Measurements from ENCODE around the gene NEU2.

NEU2 gene

DNA sequence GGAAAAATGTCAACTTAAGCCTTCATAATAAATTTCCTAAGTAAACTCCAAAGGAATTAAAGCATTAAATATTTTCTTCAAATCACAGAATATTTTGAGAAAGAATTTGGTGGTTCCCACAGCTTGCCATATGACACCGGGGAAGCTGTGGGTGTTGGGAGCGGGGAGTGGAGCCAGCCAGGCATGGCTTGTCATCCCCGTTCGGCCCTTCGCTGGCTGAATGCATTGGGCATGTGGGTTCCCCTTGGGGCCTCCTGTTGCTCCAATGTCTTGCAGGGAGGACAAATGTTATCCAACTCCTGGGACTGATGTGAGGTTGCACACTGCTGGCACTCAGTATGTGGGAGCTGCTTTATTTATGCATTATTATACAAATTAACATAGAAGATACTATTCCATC is 38.0 kb upstream of the NEU2 start:
- TF ChIP-seq, protein P1, sequence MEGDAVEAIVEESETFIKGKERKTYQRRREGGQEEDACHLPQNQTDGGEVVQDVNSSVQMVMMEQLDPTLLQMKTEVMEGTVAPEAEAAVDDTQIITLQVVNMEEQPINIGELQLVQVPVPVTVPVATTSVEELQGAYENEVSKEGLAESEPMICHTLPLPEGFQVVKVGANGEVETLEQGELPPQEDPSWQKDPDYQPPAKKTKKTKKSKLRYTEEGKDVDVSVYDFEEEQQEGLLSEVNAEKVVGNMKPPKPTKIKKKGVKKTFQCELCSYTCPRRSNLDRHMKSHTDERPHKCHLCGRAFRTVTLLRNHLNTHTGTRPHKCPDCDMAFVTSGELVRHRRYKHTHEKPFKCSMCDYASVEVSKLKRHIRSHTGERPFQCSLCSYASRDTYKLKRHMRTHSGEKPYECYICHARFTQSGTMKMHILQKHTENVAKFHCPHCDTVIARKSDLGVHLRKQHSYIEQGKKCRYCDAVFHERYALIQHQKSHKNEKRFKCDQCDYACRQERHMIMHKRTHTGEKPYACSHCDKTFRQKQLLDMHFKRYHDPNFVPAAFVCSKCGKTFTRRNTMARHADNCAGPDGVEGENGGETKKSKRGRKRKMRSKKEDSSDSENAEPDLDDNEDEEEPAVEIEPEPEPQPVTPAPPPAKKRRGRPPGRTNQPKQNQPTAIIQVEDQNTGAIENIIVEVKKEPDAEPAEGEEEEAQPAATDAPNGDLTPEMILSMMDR (IDR thresholded peaks at IDR 0.05; ENCODE audit: insufficient read depth, missing control alignments): no peak
- FAIRE-seq: no peak
- DNase-seq (ENCODE audit: insufficient read length, low spot score): no peak

DNA sequence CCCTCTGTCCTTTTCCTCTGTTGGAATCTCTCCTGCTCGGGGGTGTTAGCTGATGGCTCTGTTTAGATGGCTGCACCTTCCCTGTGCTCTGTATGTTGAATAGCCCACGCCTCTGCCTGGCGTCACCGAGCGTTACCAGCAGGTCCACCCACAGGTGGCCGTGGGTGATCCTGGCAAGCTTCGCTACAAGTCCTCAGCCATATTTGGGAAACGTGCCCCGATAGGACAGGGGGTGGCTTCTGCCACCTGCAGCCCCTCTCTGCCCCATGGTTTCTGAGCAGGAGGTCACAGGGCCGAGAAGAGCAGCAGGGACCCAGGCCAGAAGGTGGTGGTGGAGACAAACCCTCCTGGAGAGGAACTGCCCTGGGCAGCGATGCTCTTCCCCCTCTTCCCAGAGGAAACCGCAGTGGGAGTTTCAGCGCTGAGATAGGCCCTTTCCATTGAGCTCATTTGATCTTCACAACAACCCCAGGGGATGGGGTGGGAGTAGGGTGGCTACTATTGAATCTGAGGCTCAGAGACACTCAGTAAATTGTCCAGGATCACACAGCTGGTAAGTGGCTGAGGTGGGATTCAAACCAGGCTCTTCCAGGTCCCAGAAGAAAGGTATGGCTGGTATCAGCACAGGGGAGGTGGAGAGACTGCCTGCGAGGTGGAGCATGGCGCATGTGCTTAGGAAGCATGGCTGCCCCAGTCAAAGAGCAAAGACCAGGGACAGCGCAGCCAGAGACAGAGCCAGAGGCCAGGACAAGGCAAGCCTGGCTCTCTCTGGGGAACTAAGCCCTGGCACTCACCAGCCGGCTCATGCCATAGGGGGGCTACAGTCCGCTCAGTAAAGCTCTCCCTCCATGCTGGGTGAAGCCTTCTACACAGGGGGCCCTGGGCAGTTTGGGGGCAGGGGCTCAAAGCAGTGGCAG is 34.5 kb upstream of the NEU2 start:
- no peak for FAIRE-seq
- no peak for DNase-seq (ENCODE audit: insufficient read length, low spot score)
- TF ChIP-seq, protein P1 (IDR thresholded peaks at IDR 0.05; ENCODE audit: insufficient read depth, missing control alignments): no peak

DNA sequence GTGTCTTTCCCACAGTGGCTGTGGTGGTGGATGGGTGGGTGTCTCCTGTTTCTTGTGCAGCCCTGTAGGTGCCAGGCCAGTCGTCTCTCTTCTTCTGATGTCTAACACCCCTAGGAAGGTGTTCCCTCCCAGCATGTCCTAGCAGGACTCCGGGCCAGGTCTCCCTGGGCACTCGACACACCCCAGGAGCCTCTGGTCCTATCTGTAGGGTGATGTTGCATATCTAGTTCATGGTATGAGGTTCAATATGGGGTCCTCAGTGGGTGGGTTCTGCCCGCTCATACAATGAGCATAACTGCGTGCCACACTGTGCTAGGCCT is 33.8 kb upstream of the NEU2 start:
- TF ChIP-seq, protein P1 (IDR thresholded peaks at IDR 0.05; ENCODE audit: insufficient read depth, missing control alignments): no peak

DNA sequence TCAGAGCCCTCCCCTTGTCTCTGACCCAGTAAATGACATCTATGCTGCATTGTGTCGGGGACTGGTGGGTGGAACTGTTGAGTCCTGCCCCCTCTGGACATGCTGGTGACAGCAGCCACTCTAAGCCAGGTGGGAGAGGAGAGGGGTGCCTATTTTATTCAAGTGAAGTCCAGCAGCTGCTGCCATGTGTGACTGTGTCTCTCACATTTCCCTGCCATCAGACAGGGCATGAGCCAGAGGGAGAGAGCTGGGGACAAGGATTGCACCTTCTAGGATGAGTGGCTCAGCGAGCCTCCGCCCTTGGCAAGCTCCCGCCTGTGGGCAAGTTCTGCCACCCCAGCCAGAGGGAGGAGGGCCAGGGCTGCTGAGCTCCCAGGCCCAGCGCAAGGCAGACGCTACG is 33.1 kb upstream of the NEU2 start:
- no peak for DNase-seq (ENCODE audit: insufficient read length, low spot score)
- FAIRE-seq: no peak
- TF ChIP-seq, protein P1 (IDR thresholded peaks at IDR 0.05; ENCODE audit: insufficient read depth, missing control alignments): no peak

More for the DNA sequence above, 33.8 kb upstream of the NEU2 start:
- FAIRE-seq: no peak
- no peak for DNase-seq (ENCODE audit: insufficient read length, low spot score)

DNA sequence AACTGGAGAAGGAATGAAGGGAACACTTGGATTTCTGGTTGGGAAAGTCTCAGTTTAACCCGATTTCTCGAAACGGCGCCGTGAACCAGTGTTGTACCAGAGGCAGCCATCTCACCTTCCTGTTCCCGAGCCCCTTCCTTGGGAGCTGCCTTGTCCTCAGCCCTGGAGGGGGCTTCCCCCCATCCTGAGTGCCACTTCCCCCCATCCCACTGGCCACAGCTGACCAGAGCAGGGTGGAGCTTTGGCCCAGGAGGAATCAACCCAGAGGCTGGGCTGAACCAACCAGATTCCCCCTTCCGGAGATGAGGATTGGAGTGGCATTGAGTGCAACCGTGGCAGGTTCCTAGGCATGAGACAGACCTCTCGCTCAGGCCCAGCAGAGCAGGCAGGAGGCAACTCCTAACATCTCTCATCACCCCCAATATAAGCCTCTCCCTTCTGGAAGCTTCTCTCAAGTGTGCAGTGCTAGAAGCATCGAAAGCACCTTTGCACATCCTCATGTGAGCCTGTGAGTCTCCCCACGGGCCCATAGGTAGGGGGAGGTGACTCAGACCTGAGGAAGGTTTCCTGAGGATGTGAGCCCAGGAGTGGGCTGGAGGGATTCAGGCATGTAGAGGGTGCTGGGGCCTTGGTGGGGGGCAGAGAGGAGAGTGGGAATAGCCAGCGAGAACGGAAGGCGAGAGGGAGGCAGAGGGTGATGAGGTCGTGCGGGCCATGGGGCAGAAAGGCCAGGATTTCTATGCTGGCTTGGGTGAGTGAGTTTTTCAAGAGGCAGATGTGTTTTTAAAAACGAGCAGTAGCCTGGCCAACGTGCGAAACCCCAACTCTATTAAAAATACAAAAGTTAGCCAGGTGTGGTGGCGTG is 31.4 kb upstream of the NEU2 start:
- FAIRE-seq (no peak), DNase-seq (ENCODE audit: insufficient read length, low spot score) (no peak)
- TF ChIP-seq, protein P1 (IDR thresholded peaks at IDR 0.05; ENCODE audit: insufficient read depth, missing control alignments): no peak

DNA sequence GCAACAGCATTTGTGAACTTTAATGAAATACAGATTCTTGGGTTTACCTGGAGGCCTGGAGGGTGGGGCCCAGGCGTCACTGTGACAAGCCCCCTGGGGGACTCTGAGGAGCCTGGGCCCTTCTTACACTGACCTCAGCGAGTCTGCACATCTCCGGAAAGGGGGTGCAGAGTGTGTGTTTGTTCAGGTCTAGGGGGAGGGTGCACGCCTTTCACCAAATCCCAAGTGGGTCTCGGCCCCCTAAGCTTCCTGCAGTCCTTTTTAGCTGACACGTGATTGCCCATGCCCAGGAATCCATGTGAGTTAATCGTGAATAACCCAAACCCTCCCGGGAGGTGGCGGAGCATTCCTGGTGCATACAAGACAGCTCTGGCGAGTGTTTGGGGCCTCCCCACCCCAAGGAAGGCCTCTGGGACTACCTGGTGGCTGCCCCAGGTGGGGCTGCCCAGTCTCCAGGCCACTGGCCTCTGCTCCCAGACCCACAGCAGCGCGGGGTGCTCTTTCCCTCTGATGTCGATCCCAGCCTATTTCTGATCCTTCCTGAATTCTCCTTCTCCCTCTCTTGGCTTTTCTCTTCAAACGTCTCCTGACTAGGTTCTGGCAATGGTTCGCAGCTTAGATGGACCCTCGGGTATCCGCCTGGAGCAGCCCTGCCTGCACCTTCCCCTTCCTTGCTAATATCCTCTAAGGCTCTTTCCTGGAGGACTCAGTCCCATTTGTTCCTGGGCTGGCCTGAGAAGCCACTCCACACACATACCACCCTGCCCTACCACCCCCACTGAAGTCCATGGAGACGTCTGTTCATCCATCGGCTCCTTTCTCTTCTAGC is 29.4 kb upstream of the NEU2 start:
- no peak for DNase-seq (ENCODE audit: insufficient read length, low spot score)
- TF ChIP-seq, protein P1 (IDR thresholded peaks at IDR 0.05; ENCODE audit: insufficient read depth, missing control alignments): no peak
- FAIRE-seq: no peak

All from D721Med (cell line).